Lung microvascular endothelial cell (primary cell): ENCODE measurements around the gene TTLL11. TPM values are rescaled to one million over a fixed set of nuclear protein-coding genes. Genes with fewer than 3 reads are reported as not detected.
"Not testable (repeated sequence)": the region's sequence is repeated elsewhere in the genome, so short reads cannot be mapped to it uniquely, and the experiment has no call there.

Experiments used
- DNase-seq, 2 donors: peaks; one replicate each; pipeline versions ENCODE4 v3.0.0 to v3.0.0-alpha.2; 2010; ENCODE audit warnings: low read depth in 2 of 2
- total RNA-seq: library from RNA; depleted of rRNA; stranded (reverse); fragments of >200 nt; gene quantifications from 2 replicates; pipeline ENCODE4 v1.2.1, GENCODE V29; 2014

TTLL11 gene
- total RNA-seq, 1 donor from 2014 or later, result 3.0 TPM

- DNase-seq, result no peak
Measured at GRCh38 chr9:121912812-121913627, 180.1 kb downstream of the TTLL11 start.

GRCh38 chr9:121910491-121911040, 182.5 kb downstream of the TTLL11 start:
- no peak for DNase-seq

GRCh38 chr9:121909111-121909510, 184.0 kb downstream of the TTLL11 start:
- DNase-seq, result no peak

GRCh38 chr9:121906074-121906870, 186.8 kb downstream of the TTLL11 start:
- peak in 1 of 2 donors; percentile 40 for DNase-seq

GRCh38 chr9:121902461-121903135, 190.5 kb downstream of the TTLL11 start:
- DNase-seq, result peak; percentile 52 to 84

GRCh38 chr9:121901616-121902015, 191.5 kb downstream of the TTLL11 start:
- no peak for DNase-seq

- no peak for DNase-seq
Measured at GRCh38 chr9:121900163-121900562, 192.9 kb downstream of the TTLL11 start.

- no peak for DNase-seq
Measured at GRCh38 chr9:121898856-121899255, 194.3 kb downstream of the TTLL11 start.

- DNase-seq, result no peak
Measured at GRCh38 chr9:121897140-121897539, 196.0 kb downstream of the TTLL11 start.

GRCh38 chr9:121896545-121896943, 196.6 kb downstream of the TTLL11 start:
- no peak for DNase-seq

- DNase-seq, result peak; percentile 45 to 63
Measured at GRCh38 chr9:121895818-121896544, 197.1 kb downstream of the TTLL11 start.

GRCh38 chr9:121895358-121895757, 197.8 kb downstream of the TTLL11 start:
- no peak for DNase-seq

GRCh38 chr9:121894380-121894779, 198.7 kb downstream of the TTLL11 start:
- not testable (repeated sequence) for DNase-seq

- DNase-seq, result no peak
Measured at GRCh38 chr9:121893786-121894185, 199.3 kb downstream of the TTLL11 start.

GRCh38 chr9:121892706-121893105, 200.4 kb downstream of the TTLL11 start:
- DNase-seq, result peak in 1 of 2 donors; percentile 30

GRCh38 chr9:121890746-121891145, 202.4 kb downstream of the TTLL11 start:
- no peak for DNase-seq

GRCh38 chr9:121889990-121890563, 203.0 kb downstream of the TTLL11 start:
- no peak for DNase-seq

GRCh38 chr9:121888438-121888775, 204.7 kb downstream of the TTLL11 start:
- peak in 1 of 2 donors; percentile 69 for DNase-seq

- peak in 1 of 2 donors; percentile 21 for DNase-seq
Measured at GRCh38 chr9:121887553-121888437, 205.3 kb downstream of the TTLL11 start.
